Measurements from ENCODE around the gene TBC1D10A.

The TBC1D10A gene

DNA sequence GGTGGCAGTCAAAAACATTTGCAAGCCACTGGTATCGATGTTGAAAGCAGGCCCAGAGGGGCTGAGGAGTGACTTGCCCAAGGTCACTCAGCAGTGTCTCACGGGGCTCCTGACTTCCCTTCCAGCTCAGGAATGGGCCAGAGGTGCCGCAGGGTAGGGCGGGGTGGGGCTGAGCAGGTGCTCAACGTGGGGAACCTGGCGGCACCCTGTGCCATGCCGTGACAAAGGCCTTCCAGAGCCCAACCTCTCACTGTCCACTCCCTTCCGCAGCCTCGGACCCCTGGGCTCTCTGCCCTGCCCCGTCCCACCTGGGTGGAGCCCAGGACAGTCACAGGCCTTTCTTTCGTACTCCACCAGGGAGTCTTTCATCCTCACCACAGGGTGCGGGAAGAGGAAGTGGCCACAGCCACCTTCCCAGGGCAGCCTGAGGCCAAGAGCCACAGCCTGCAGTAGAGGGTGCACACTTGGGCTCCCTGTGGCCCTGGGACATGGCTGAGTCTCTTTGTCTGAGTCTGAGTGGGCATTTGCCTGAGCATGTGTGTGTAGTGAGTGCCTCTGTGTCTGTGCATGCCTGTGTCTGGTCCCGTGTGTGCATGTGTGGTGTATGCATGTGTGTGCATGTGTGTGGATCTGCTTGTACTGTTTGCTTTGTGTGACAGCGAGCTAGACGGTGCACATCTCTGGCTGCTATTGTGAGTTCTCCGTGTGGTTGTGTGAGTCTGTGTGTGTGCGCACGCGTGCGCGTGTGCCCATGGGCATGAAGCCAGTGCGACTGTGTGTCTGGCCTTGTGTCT, 74.1 kb downstream of the TBC1D10A start:
- TF ChIP-seq, protein P1, sequence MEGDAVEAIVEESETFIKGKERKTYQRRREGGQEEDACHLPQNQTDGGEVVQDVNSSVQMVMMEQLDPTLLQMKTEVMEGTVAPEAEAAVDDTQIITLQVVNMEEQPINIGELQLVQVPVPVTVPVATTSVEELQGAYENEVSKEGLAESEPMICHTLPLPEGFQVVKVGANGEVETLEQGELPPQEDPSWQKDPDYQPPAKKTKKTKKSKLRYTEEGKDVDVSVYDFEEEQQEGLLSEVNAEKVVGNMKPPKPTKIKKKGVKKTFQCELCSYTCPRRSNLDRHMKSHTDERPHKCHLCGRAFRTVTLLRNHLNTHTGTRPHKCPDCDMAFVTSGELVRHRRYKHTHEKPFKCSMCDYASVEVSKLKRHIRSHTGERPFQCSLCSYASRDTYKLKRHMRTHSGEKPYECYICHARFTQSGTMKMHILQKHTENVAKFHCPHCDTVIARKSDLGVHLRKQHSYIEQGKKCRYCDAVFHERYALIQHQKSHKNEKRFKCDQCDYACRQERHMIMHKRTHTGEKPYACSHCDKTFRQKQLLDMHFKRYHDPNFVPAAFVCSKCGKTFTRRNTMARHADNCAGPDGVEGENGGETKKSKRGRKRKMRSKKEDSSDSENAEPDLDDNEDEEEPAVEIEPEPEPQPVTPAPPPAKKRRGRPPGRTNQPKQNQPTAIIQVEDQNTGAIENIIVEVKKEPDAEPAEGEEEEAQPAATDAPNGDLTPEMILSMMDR (IDR thresholded peaks at IDR 0.05) = no peak

DNA sequence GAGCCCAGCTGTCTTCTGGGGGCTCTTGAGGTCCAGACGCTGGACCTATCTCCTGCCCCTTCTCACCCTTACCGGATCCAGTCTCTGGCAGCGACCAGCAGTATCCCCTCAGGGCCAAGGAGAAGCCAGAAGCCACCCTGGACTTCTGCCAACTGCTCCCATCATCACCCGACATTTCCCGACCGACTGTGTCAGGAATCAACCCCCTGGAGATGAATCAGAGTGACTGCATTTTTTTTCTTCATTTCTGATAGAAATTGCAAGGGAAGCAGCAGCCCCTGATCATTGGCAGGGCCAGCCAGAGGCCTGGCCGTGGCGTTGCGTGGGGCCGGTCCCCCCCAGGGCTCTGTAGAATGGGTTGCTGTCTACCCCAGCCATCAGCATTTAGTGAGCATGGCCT, 75.0 kb downstream of the TBC1D10A start:
- TF ChIP-seq, protein P1 (IDR thresholded peaks at IDR 0.05) = no peak

GRCh38 chr22:30250661-30251267, 76.0 kb downstream of the TBC1D10A start:
- TF ChIP-seq, protein P1 (IDR thresholded peaks at IDR 0.05) = no peak

DNA sequence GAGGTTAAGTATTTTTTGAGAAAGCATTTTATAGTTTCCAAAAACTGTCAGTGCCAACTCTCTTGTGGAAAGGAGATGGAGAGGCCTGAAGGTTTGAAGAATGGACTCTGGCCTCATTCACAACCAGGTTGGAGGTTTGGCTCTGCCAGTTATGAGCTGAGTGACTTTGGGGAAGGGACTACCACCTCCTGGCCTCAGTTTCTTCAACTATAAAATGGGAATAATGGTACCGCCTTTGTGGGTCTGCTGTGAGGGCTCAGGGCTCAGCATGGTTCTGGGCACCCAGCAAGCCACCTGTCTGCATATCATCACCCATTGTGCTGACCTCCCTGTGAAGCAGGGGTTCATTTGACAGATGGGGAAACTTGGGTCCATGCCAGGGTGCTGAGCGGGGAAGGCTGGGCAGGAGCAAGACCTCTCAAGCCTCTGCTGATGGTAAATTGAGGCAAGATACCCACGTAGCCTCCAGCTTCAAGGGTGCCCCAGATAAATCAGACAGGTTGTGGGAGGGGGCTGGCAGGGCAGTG, 76.6 kb downstream of the TBC1D10A start:
- TF ChIP-seq, protein P1 (IDR thresholded peaks at IDR 0.05) = no peak

DNA sequence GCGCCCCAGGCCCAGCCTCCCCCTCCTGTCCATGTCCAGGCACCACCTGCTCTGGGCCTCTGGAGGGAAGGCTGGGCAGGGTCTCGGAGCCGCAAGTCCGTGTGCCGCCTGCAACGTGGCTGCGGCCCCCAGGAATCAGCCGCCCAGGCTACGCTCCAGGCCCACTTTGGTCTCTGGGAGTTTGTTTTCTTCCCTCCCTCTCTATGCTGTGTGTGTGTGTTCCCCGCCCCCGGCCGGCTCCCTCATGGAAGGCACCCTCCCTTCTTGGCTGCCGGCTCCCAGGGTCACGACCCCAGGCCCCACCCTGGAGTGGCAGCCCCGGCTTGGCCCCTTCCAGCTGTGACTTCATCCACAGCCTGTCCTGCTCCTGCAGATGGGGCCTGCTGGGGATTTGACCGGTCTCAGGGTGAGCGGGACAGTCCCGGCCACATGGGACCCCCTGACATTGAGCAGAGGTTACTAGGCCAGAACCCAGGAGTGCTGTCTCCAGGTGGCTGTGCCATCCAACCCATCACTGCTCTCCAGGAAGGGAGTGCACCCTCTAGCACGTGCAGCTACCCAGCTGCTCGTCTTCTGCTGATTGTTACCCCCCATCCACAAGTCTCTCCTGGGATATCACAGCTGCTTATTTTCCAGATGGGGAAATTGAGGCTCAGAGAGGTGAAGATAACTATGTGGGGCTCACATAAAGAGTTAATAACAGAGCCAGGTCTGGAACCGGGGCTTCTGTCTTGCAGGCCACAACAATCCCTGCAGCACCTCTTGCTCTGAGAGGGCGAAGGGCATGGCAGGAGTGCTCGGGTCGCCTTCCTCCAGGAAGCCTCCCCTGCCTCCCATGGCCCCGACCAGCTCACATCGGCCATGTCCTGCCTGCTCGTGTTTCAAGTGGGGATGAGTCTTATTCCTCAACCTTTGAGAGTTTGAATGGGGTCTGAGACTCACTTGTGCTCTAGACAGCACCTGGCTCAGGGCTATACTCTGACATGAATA, 77.4 kb downstream of the TBC1D10A start:
- TF ChIP-seq, protein P1 (IDR thresholded peaks at IDR 0.05) = no peak

- TF ChIP-seq, protein P1 (IDR thresholded peaks at IDR 0.05) = no peak
Observed at GRCh38 chr22:30248484-30248883, 78.3 kb downstream of the TBC1D10A start.

DNA sequence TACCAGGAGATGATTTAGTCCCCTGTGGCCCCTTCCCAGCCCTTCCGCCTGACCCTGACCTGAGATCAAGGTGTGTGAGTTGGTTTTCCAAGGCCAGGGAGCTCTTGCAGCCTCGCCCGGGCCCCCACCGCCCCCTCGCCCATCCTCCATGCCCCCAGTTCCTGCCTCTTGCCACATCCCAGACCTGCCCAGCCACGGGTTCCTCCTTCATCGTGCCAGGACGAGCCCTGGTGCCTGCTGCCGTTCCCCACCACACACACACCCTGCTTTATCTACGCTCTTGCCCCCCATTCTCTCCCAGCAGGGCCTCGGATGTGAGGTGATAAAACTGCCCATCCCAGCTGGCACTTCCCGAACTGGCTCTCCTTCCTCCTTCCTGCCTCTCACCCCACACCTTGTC, 78.8 kb downstream of the TBC1D10A start:
- TF ChIP-seq, protein P1 (IDR thresholded peaks at IDR 0.05) = no peak

Measured in LNCAP (cell line).